Tibial artery (tissue), 4 donors: ENCODE measurements around the gene NPC1L1.

Experiments
- DNase-seq, 2 donors: peaks; one replicate each; pipeline ENCODE4 v3.0.0-alpha.2; 2019
- H3K27ac ChIP-seq, 2 donors: fragments of 200-600 bp; sonication (generic) in 1 of 2; 1 replicate in 1 of 2; 2 replicates in 1 of 2; pipeline ENCODE4 v1.5.1; 2018 to 2019; ENCODE audit warnings: mild to moderate bottlenecking in 1 of 2
- H3K27me3 ChIP-seq, 2 donors: fragments of 200-600 bp; sonication (generic) in 1 of 2; one replicate each; pipeline versions ENCODE4 v1.5.1 to v1.6.0; 2016 to 2019
- H3K36me3 ChIP-seq, 3 donors: fragments of 200-600 bp; sonication (generic) in 2 of 3; one replicate each; pipeline ENCODE4 v1.5.1; 2016 to 2019; ENCODE audit warnings: mild to moderate bottlenecking in 2 of 3
- H3K4me1 ChIP-seq, 4 donors: fragments of 200-600 bp; sonication (generic) in 2 of 4; 1 replicate in 3 of 4; 2 replicates in 1 of 4; pipeline ENCODE4 v1.5.1; 2016 to 2019
- H3K4me3 ChIP-seq, 2 donors: fragments of 200-600 bp; sonication (generic) in 1 of 2; 1 replicate in 1 of 2; 2 replicates in 1 of 2; pipeline ENCODE4 v1.5.1; 2018 to 2019; ENCODE audit warnings: mild to moderate bottlenecking in 2 of 2
- H3K9me3 ChIP-seq, 3 donors: fragments of 200-600 bp; sonication (generic) in 1 of 3; one replicate each; pipeline ENCODE4 v1.5.1; 2016 to 2019
- intact Hi-C: fragments of 100-400 bp; cut with DNase I; formaldehyde crosslinking; loops from one replicate; pipeline ENCODE4 v1.15.0; 2023; ENCODE audit warnings: low total_unique reads
- TF ChIP-seq, protein P1 (sequence below), 2 experiments: fragments of 200-600 bp in 1 of 2; fragments of 450-650 bp in 1 of 2; IDR thresholded peaks; one replicate each; pipeline ENCODE4 v1.5.1; 2017 to 2019; ENCODE audit warnings: antibody characterized with exemption in 2 of 2, mild to moderate bottlenecking in 1 of 2, moderate library complexity in 1 of 2

NPC1L1 gene

DNA sequence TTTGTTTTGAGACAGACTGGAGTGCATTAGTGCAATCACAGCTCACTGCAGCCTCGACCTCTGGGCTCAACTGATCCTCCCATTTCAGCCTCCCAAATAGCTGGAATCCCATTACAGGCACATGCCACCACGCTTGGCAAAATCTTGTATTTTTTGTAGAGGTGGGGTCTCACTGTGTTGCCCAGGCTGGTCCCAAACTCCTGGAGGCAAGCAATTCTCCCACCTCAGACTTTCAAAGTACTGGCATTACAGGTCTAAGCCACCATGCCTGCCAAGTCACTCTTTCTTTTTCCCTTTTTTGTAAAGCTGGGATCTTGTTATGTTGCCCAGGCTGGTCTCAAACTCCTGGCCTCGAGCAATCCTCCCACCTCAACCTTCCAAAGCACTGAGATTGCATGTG, 8.3 kb upstream of the NPC1L1 start:
- H3K27me3 ChIP-seq = no peaks in the 10 kb centered on the region
- no peaks in the 10 kb centered on the region for H3K9me3 ChIP-seq
- no peaks in the 10 kb centered on the region for H3K4me1 ChIP-seq
- intact Hi-C loops = no loop called here
- H3K36me3 ChIP-seq = no peaks in the 10 kb centered on the region
- H3K27ac ChIP-seq = no peak overlapping the region
- TF ChIP-seq, protein P1, sequence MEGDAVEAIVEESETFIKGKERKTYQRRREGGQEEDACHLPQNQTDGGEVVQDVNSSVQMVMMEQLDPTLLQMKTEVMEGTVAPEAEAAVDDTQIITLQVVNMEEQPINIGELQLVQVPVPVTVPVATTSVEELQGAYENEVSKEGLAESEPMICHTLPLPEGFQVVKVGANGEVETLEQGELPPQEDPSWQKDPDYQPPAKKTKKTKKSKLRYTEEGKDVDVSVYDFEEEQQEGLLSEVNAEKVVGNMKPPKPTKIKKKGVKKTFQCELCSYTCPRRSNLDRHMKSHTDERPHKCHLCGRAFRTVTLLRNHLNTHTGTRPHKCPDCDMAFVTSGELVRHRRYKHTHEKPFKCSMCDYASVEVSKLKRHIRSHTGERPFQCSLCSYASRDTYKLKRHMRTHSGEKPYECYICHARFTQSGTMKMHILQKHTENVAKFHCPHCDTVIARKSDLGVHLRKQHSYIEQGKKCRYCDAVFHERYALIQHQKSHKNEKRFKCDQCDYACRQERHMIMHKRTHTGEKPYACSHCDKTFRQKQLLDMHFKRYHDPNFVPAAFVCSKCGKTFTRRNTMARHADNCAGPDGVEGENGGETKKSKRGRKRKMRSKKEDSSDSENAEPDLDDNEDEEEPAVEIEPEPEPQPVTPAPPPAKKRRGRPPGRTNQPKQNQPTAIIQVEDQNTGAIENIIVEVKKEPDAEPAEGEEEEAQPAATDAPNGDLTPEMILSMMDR (IDR thresholded peaks at IDR 0.05) = no peak
- no peak for DNase-seq
- no peak overlapping the region for H3K4me3 ChIP-seq

DNA sequence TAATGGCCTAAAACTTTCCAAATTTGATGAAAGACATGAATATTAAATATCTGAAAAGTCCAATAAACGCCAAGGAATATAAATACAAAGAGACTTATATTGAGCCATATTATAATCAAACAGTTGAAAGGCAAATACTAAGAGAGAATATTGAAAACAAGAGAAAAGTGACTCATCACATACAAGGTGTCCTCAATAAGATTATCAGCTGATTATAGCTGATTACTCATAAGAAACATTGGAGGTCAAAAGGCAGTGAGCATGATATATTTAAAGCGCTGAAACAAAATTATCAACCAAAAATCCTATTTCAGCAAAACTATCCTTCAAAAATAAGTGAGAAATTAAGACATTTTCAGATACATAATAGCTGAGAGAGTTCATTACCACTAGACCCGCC, 7.8 kb upstream of the NPC1L1 start:
- TF ChIP-seq, protein P1 (IDR thresholded peaks at IDR 0.05) = no peak
- Histone ChIP-seq H3K9me3 (no peaks in the 10 kb centered on the region), H3K4me1 (no peaks in the 10 kb centered on the region), H3K27me3 (no peaks in the 10 kb centered on the region), H3K27ac (no peak overlapping the region), H3K36me3 (no peaks in the 10 kb centered on the region), H3K4me3 (no peak overlapping the region)
- intact Hi-C loops = no loop called here
- no peak for DNase-seq

DNA sequence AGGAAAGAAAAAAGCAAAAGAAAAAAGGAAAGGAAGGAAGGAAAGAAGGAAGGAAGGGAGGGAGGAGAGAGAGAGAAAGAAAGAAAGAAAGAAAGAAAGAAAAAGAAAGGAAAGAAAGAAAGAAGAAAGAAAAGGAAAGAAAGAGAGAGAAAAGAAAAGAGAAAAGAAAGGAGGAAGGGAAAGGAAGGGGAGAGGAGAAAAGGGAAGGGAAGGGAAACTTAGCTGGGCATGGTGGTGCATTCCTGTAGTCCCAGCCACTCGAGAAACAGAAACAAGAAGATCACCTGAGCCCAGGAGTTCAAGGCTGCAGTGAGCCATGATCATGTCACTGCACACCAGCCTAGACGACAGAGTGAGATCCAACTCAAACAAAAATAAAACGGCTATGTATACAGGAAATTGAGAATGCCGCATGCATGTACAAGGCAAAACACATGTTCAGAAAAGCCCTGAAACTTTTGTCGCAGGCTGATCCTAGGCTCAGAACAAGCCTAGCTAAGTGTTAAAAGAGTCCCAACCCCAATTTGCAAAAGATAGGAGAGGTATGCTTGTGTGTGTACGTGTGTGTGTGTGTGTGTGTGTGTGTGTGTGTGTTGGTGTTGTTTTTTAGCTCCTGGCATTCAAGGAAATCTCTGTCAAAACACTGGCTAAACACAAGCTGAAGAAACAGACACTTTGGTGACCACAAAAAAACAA, 6.6 kb upstream of the NPC1L1 start:
- no peak overlapping the region for H3K4me3 ChIP-seq
- no peak overlapping the region for H3K27ac ChIP-seq
- no peaks in the 10 kb centered on the region for H3K9me3 ChIP-seq
- DNase-seq = no peak
- H3K4me1 ChIP-seq = no peaks in the 10 kb centered on the region
- no peaks in the 10 kb centered on the region for H3K36me3 ChIP-seq
- no peaks in the 10 kb centered on the region for H3K27me3 ChIP-seq
- intact Hi-C loops = no loop called here
- TF ChIP-seq, protein P1 (IDR thresholded peaks at IDR 0.05) = no peak

DNA sequence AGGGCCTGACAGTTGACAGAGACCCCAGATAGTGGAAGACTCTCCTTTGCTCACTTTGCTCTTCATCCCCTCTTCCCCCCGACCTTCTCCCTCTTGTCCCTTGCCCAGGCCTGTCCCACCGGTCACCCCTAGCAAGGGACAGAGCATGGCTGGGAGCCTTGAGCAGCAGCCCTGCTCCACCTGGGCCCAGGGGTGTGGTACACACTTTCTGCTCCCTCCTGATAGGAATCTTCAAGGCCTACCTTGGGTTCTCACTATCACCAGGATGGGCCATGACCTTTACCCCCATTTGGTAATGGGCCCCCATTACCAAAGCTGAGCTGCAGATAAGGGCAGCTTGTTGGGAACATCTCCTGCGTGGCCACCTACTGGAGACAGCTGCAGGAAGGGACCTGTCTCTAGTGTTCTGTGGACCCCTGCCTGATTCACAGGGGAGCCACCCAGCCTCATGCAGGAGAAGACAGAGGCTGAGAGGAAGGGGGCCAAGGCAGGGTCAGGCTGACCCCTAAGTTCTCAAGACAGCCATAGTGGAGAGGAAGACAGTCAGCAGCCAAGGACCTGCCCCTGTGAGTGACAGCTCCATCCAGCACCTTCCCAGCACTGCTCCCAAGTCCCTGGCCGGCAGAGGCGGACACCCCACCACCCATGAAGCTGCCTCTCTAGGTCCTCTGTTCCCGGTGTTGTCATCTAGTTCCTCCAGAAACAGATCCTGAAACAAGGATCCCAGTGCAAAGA, 913 bp upstream of the NPC1L1 start:
- Histone ChIP-seq H3K27me3 (no peaks in the 10 kb centered on the region), H3K9me3 (no peaks in the 10 kb centered on the region), H3K36me3 (peaks cover 0 to 4% (median 0%) of the 10 kb centered on the region in 3 donors), H3K4me3 (no peak overlapping the region), H3K4me1 (no peaks in the 10 kb centered on the region), H3K27ac (no peak overlapping the region)
- TF ChIP-seq, protein P1 (IDR thresholded peaks at IDR 0.05) = no peak
- DNase-seq = peak in 1 of 2 donors; percentile 33
- intact Hi-C loops = no loop called here

DNA sequence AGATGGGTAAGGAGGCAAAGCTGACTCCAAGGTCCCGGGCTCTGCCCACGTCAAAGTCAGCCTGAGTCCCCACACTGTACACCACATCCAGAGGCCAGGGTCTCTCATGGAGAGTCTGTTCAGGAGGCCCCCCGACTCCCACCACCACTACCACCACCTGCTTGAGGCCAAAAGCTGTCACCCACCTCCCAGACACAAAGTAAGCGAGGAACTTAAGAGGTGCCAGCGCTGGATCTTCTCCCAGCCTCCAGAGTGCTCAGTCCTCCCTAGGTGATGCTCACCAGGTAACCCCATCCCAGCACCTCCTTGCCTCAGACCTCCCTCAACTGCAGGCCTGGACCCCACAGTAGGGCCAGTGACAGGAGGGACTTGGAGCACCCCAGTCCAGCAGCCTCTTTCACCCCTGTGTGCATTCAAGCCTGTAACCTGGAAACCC, 520 bp downstream of the NPC1L1 start:
- Histone ChIP-seq H3K4me1 (no peaks in the 10 kb centered on the region), H3K36me3 (peaks cover 0 to 4% (median 0%) of the 10 kb centered on the region in 3 donors), H3K9me3 (no peaks in the 10 kb centered on the region), H3K27ac (no peak overlapping the region), H3K27me3 (no peaks in the 10 kb centered on the region), H3K4me3 (no peak overlapping the region)
- intact Hi-C loops = no loop called here
- TF ChIP-seq, protein P1 (IDR thresholded peaks at IDR 0.05) = no peak
- DNase-seq = peak in 1 of 2 donors; percentile 31
